ENCODE results near the gene PPP1R36. TPM values are rescaled to one million over a fixed set of nuclear protein-coding genes. Genes with fewer than 3 reads are reported as not detected.

The PPP1R36 gene
- total and polyA plus RNA-seq, 2 experiments from 2014 or later: 0.23 TPM; not detected in 1

DNA sequence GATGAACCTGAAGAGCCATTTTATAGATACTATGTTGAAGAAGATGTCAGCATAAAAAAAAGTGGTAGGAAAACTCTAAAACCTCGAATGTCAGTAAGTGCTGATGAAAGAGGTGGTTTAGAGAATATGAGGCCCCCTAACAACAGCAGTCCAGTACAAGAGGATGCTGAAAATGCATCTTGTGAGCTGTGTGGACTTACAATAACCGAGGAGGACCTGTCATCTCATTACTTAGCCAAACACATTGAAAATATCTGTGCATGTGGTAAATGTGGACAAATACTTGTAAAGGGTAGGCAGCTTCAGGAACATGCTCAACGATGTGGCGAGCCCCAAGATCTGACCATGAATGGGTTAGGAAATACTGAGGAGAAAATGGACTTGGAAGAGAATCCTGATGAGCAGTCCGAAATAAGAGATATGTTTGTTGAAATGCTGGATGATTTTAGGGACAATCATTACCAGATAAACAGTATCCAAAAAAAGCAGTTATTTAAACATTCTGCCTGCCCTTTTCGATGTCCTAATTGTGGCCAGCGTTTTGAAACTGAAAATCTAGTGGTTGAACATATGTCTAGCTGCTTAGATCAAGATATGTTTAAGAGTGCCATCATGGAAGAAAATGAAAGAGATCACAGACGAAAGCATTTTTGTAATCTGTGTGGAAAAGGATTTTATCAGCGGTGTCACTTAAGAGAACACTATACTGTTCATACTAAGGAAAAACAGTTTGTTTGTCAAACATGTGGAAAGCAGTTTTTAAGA lies 27.0 kb upstream of the PPP1R36 start:
- H3K4me1 ChIP-seq (ENCODE audit: insufficient read depth): no peaks in the 10 kb centered on the region
- TF ChIP-seq EZH2 (IDR thresholded peaks at IDR 0.05; ENCODE audit: borderline replicate concordance): no peak
- no peak for TF ChIP-seq CTCF (IDR thresholded peaks at IDR 0.05; ENCODE audit: poor library complexity)
- TF ChIP-seq EZH2phosphoT487 (IDR thresholded peaks at IDR 0.05; ENCODE audit: low read depth, severe bottlenecking, unreplicated experiment): no peak
- H2AFZ ChIP-seq: no peak overlapping the region
- no peaks in the 10 kb centered on the region for H3K36me3 ChIP-seq (replicated peaks; ENCODE audit: insufficient read depth, low read depth)
- DNase-seq (ENCODE audit: low spot score): no peak
- H3K27ac ChIP-seq: no peak overlapping the region
- peaks cover 66% of the 10 kb centered on the region for H3K79me2 ChIP-seq
- H3K4me3 ChIP-seq: no peak overlapping the region
- H4K20me1 ChIP-seq (ENCODE audit: insufficient read depth, poor library complexity, severe bottlenecking): peaks cover 34% of the 10 kb centered on the region
- no peaks in the 10 kb centered on the region for H3K9me2 ChIP-seq (replicated peaks; ENCODE audit: insufficient read depth)
- WGBS (ENCODE audit: low lambda C conversion rate, missing lambda C conversion rate): 95% methylated on average over 9 of the region's 9 CpGs
- no peaks in the 10 kb centered on the region for H3K9me3 ChIP-seq (ENCODE audit: low read depth)
- no peaks in the 10 kb centered on the region for H3K27me3 ChIP-seq
- no peak overlapping the region for H3K4me2 ChIP-seq

DNA sequence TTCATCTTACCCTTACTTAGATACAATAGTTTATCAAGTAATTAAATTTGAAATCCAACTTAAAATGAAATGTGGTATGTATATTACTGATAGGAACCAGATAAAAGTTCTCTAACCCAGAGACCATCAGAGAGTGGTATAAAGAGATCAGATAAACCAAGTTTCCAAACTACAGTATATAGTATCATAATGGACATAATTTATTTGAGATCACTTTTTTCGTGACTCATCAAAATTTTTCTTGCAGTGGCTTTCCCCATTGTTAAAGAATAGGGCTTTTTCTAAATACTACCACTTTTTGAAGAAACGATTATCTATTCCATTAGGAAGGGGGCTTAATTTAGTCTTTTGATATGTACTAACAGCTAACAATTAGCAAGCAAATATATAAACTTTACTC lies 24.4 kb upstream of the PPP1R36 start:
- Histone ChIP-seq H3K4me3 (no peak overlapping the region), H3K4me2 (no peak overlapping the region), H3K36me3 (replicated peaks; ENCODE audit: insufficient read depth, low read depth) (no peaks in the 10 kb centered on the region), H3K9me2 (replicated peaks; ENCODE audit: insufficient read depth) (no peaks in the 10 kb centered on the region), H3K27ac (no peak overlapping the region), H3K9me3 (ENCODE audit: low read depth) (no peaks in the 10 kb centered on the region), H3K27me3 (no peaks in the 10 kb centered on the region), H3K4me1 (ENCODE audit: insufficient read depth) (no peaks in the 10 kb centered on the region), H2AFZ (no peak overlapping the region), H4K20me1 (ENCODE audit: insufficient read depth, poor library complexity, severe bottlenecking) (peaks cover 12% of the 10 kb centered on the region), H3K79me2 (peaks cover 40% of the 10 kb centered on the region)
- TF ChIP-seq EZH2phosphoT487 (IDR thresholded peaks at IDR 0.05; ENCODE audit: low read depth, severe bottlenecking, unreplicated experiment): no peak
- TF ChIP-seq CTCF (IDR thresholded peaks at IDR 0.05; ENCODE audit: poor library complexity): no peak
- TF ChIP-seq EZH2 (IDR thresholded peaks at IDR 0.05; ENCODE audit: borderline replicate concordance): no peak
- 98% methylated on average over 2 of the region's 2 CpGs for WGBS (ENCODE audit: low lambda C conversion rate, missing lambda C conversion rate)
- no peak for DNase-seq (ENCODE audit: low spot score)

GRCh38 chr14:64531567-64531966 lies 18.2 kb upstream of the PPP1R36 start:
- no peaks in the 10 kb centered on the region for H4K20me1 ChIP-seq (ENCODE audit: insufficient read depth, poor library complexity, severe bottlenecking)
- 83% methylated on average over 2 of the region's 2 CpGs for WGBS (ENCODE audit: low lambda C conversion rate, missing lambda C conversion rate)
- no peaks in the 10 kb centered on the region for H3K9me3 ChIP-seq (ENCODE audit: low read depth)
- DNase-seq (ENCODE audit: low spot score): no peak
- no peaks in the 10 kb centered on the region for H3K79me2 ChIP-seq
- no peaks in the 10 kb centered on the region for H3K36me3 ChIP-seq (replicated peaks; ENCODE audit: insufficient read depth, low read depth)
- no peak overlapping the region for H2AFZ ChIP-seq
- TF ChIP-seq CTCF (IDR thresholded peaks at IDR 0.05; ENCODE audit: poor library complexity): no peak
- no peak for TF ChIP-seq EZH2 (IDR thresholded peaks at IDR 0.05; ENCODE audit: borderline replicate concordance)
- TF ChIP-seq EZH2phosphoT487 (IDR thresholded peaks at IDR 0.05; ENCODE audit: low read depth, severe bottlenecking, unreplicated experiment): no peak
- H3K4me1 ChIP-seq (ENCODE audit: insufficient read depth): no peaks in the 10 kb centered on the region
- H3K4me3 ChIP-seq: no peak overlapping the region
- H3K9me2 ChIP-seq (replicated peaks; ENCODE audit: insufficient read depth): no peaks in the 10 kb centered on the region
- H3K27ac ChIP-seq: no peak overlapping the region
- no peaks in the 10 kb centered on the region for H3K27me3 ChIP-seq
- no peak overlapping the region for H3K4me2 ChIP-seq
